ENCODE results near the gene PRODH2. TPM values are rescaled to one million over a fixed set of nuclear protein-coding genes. Genes with fewer than 3 reads are reported as not detected.

Gene PRODH2
- total RNA-seq, 2 donors from 2014 or later = not detected

DNA sequence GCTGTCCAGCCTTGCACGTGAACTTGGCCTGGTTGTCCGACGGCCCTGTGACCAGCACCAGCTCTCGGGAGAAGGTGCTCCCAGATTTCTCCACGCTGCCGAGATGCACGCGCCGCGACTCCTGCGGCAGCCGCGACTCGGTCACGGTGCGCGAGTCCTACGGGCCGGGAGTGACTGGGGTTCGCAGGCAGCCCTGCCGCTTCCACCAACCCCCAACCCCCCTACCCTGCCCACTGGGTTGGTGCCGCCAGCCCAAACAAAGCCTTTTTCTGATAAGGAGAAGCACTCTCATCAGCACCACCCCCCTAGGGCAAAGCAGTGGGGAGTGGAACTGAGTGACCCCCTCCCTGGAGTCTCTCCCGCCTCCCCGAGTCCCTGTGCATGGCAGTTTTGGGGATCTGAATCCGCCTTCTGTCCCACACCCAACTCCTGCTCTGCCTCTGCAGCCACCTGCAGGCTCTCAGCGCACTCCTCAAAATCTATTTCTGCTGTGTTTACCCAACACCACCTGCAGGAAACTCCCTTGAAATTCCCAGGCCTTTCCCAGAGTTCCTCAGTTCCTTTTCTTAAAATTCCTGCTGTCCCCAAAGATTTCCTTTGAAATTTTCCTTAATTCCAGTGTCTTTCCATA, 33.5 kb upstream of the PRODH2 start:
- TF ChIP-seq POLR2AphosphoS5 (IDR thresholded peaks at IDR 0.05) (no peak), POLR2A (IDR thresholded peaks at IDR 0.05) (no peak)
- TF ChIP-seq, protein P1, sequence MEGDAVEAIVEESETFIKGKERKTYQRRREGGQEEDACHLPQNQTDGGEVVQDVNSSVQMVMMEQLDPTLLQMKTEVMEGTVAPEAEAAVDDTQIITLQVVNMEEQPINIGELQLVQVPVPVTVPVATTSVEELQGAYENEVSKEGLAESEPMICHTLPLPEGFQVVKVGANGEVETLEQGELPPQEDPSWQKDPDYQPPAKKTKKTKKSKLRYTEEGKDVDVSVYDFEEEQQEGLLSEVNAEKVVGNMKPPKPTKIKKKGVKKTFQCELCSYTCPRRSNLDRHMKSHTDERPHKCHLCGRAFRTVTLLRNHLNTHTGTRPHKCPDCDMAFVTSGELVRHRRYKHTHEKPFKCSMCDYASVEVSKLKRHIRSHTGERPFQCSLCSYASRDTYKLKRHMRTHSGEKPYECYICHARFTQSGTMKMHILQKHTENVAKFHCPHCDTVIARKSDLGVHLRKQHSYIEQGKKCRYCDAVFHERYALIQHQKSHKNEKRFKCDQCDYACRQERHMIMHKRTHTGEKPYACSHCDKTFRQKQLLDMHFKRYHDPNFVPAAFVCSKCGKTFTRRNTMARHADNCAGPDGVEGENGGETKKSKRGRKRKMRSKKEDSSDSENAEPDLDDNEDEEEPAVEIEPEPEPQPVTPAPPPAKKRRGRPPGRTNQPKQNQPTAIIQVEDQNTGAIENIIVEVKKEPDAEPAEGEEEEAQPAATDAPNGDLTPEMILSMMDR (IDR thresholded peaks at IDR 0.05) = no peak
- Histone ChIP-seq H3K9me3 (no peaks in the 10 kb centered on the region), H3K4me3 (peak overlapping the region in 1 of 2 donors; percentile 9), H3K36me3 (no peaks in the 10 kb centered on the region), H3K4me1 (replicated peaks) (peaks cover 3% of the 10 kb centered on the region), H3K27me3 (replicated peaks; ENCODE audit: insufficient read depth) (peaks cover 20% of the 10 kb centered on the region), H3K27ac (no peak overlapping the region)
- 7% methylated on average over 9 of the region's 26 CpGs for WGBS
- intact Hi-C loops (cut with DNase I) = no loop called here
- DNase-seq (ENCODE audit: low spot score) = no peak

DNA sequence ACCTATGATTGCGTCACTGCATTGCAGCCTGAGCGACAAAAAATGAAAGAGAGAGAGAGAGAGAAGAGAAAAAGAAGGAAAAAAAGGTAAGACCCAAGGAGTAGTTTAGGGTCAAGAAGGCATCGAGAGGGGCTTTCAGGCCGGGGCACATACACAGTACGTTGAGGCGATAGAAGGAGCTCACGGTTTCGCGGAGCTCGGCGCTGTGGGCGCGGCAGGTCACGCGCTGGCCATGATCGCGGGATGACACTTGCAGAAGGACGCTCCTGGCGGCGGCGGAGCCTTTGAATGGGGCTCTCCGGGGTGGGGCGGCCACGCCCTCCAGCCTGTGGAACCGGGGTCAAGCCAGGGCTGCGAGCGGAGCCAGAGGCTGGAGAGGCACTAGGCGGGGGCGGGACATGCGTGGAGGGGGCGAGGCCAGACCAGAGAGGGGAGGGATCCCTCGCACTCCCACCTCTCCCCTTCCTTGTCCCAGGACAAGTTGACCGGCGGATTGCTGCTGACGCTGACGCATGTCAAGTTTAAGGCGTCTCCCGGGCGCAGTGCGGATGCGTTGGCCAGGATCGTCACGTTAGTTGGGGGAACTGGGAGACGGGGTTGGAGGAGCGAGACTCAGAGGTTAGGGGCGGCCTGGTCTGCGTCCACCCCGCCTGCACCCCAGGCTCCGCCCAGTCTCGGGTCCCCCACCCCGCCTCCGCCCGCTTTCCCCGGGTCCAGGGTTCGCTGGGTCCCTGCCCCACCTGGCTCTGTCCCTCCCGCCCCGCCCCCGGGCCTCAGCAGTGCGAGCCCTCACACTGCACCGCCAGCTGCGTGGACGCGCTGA, 32.8 kb upstream of the PRODH2 start:
- intact Hi-C loops (cut with DNase I) = no loop called here
- H3K27ac ChIP-seq = no peak overlapping the region
- H3K36me3 ChIP-seq = no peaks in the 10 kb centered on the region
- DNase-seq (ENCODE audit: low spot score) = no peak
- peak overlapping the region in 1 of 2 donors; percentile 9 for H3K4me3 ChIP-seq
- H3K9me3 ChIP-seq = no peaks in the 10 kb centered on the region
- 3% methylated on average over 40 of the region's 63 CpGs for WGBS
- peaks cover 3% of the 10 kb centered on the region for H3K4me1 ChIP-seq (replicated peaks)
- no peak for TF ChIP-seq POLR2AphosphoS5 (IDR thresholded peaks at IDR 0.05)
- TF ChIP-seq, protein P1 (IDR thresholded peaks at IDR 0.05) = no peak
- TF ChIP-seq POLR2A (IDR thresholded peaks at IDR 0.05) = no peak
- H3K27me3 ChIP-seq (replicated peaks; ENCODE audit: insufficient read depth) = peaks cover 20% of the 10 kb centered on the region

DNA sequence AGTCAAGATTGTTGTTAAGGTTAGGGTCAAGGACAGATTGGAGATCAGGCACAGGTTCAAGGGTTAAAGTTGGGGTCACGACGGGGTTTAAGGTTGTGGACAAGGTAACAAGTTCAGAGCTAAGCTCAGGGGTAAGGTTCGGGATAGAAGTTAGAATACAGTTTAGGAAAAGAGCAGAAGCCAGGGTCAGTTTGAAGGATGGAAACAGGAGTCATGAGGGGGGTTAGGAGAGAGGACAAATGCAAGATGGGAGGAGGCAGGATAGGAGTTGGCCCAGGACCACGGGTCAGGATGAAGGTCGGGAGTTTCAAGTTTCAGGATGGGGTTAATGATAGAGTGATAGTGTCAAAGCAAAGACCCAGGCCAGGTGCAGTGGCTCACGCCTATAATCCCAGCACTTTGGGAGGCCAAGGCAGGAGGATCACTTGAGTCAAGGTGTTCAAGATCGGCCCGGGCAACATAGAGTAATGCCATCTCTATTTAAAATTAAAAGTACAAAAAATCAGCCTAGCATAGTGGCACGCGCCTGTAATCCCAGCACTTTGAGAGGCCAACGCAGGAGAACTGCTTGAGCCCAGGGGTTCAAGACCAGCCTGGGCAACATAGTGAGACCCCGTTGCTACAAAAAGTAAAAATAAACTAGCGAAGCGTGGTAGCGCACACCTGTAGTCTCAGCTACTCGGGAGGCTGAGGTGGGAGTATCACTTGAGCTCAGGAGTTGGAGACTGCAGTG, 32.0 kb upstream of the PRODH2 start:
- Histone ChIP-seq H3K4me3 (no peak overlapping the region), H3K27ac (no peak overlapping the region), H3K36me3 (no peaks in the 10 kb centered on the region), H3K4me1 (replicated peaks) (peaks cover 3% of the 10 kb centered on the region), H3K9me3 (no peaks in the 10 kb centered on the region), H3K27me3 (replicated peaks; ENCODE audit: insufficient read depth) (peaks cover 20% of the 10 kb centered on the region)
- no peak for TF ChIP-seq POLR2A (IDR thresholded peaks at IDR 0.05)
- TF ChIP-seq, protein P1 (IDR thresholded peaks at IDR 0.05) = no peak
- no peak for TF ChIP-seq POLR2AphosphoS5 (IDR thresholded peaks at IDR 0.05)
- intact Hi-C loops (cut with DNase I) = no loop called here
- DNase-seq (ENCODE audit: low spot score) = no peak
- WGBS = 57% methylated on average over 16 of the region's 16 CpGs

DNA sequence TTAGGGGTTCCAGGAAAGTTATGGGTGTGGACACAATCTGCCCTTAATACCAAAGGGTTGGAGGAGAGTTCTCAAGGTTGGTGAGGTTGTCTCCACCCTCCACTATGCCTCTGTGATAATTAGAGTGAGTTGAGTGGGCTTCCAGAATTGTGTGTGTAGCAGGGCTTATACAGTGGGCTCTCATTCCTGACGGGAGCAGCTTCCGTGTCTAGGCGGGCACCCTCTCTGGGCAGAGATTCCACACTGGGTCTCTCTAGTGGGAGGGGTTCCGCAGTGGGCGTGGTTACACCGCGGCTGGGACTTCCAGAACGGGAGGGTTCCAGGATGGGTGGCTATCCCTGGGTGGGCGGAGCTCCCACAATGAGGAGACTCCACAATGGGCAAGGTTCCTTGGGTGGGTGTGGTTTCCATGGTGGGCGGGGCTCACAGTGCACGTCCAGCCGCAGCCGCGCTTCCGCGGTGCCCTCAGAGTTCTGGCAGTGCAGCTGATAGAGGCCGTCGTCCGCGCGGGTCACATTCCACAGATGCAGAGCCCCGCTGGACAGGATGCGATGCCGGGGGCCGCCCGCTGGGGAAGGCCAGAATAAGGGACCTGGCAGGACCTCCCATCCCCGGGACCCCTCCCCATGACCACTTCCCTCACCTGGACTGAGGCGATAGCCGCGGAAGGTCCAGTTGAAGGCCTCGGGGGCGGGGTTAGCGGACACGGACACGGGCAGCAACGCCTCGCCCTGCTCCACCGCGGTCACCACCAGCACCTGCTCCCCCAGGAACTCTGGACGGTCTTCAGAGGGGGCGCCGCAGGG, 31.2 kb upstream of the PRODH2 start:
- Histone ChIP-seq H3K9me3 (no peaks in the 10 kb centered on the region), H3K27ac (no peak overlapping the region), H3K4me1 (replicated peaks) (peaks cover 3% of the 10 kb centered on the region), H3K36me3 (no peaks in the 10 kb centered on the region), H3K4me3 (no peak overlapping the region), H3K27me3 (replicated peaks; ENCODE audit: insufficient read depth) (peaks cover 17% of the 10 kb centered on the region)
- no peak for DNase-seq (ENCODE audit: low spot score)
- WGBS = 9% methylated on average over 37 of the region's 42 CpGs
- TF ChIP-seq POLR2AphosphoS5 (IDR thresholded peaks at IDR 0.05) = no peak
- TF ChIP-seq POLR2A (IDR thresholded peaks at IDR 0.05) = no peak
- TF ChIP-seq, protein P1 (IDR thresholded peaks at IDR 0.05) = no peak
- intact Hi-C loops (cut with DNase I) = no loop called here

All from prostate gland (tissue), 2 donors.